GM21390 (cell line): ENCODE results near the gene RSRC1.
"Not testable (repeated sequence)": the region's sequence is repeated elsewhere in the genome, so short reads cannot be mapped to it uniquely, and the experiment has no call there.

Experiments used
- ATAC-seq: cut with Tn5 transposase; IDR thresholded peaks from one replicate; pipeline ENCODE4 v1.9.1; 2021; ENCODE audit not compliant: unreplicated experiment

The RSRC1 gene

DNA sequence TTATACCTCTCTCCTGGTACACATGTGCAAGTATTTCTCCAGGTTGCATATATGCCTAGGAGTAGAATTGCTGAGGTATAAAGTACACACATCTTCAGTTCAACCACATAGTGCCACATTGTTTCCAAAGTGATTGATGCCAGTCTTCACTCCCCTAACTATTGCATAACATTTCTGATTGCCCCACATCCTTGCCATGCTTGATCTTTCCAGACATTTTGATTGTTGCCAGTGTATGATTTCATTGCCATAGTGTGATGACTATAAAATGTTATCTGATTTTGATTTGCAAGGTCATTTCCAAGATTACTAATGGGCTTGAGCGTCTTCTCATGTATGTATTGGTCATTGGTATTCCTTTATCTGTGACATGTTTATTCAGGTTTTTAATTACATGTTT lies 400.0 kb downstream of the RSRC1 start:
- no peak for ATAC-seq

DNA sequence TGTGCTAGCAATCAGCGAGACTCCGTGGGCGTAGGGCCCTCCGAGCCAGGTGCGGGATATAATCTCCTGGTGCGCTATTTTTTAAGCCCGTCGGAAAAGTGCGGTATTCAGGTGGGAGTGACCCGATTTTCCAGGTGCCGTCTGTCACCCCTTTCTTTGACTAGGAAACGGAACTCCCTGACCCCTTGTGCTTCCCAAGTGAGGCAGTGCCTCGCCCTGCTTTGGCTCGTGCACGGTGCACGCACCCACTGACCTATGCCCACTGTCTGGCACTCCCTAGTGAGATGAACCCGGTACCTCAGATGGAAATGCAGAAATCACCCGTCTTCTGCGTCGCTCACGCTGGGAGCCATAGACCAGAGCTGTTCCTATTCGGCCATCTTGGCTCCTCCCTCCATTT lies 406.8 kb downstream of the RSRC1 start:
- not testable (repeated sequence) for ATAC-seq

GRCh38 chr3:158519776-158520175 lies 409.9 kb downstream of the RSRC1 start:
- ATAC-seq, result no peak

GRCh38 chr3:158520433-158520832 lies 410.5 kb downstream of the RSRC1 start:
- no peak for ATAC-seq

- no peak for ATAC-seq
Observed at GRCh38 chr3:158522221-158523136, 412.6 kb downstream of the RSRC1 start.

- ATAC-seq, result no peak
Observed at GRCh38 chr3:158528076-158528674, 418.3 kb downstream of the RSRC1 start.

- no peak for ATAC-seq
Observed at GRCh38 chr3:158531334-158531733, 421.4 kb downstream of the RSRC1 start.

GRCh38 chr3:158532099-158532734 lies 422.3 kb downstream of the RSRC1 start:
- no peak for ATAC-seq

GRCh38 chr3:158535918-158536317 lies 426.0 kb downstream of the RSRC1 start:
- ATAC-seq, result no peak

- no peak for ATAC-seq
Observed at GRCh38 chr3:158539414-158540014, 429.6 kb downstream of the RSRC1 start.

DNA sequence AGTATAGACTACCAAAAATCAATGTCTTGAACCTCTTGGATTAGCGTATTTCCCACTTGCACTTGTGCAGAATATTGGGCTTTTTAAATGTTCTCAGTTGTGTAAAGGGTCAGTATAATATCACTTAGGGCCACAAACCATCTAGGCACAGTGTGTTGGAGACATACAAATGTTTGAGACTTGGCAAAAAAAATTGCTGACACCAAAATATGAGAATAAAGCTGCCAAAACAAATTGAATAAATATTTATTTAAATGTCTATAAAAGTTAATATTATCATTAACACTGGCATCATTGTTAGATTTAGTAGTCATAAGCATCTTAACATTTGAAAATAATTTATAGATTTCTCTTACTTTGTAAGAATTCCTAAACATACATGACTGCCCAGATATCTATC lies 430.2 kb downstream of the RSRC1 start:
- ATAC-seq, result no peak

DNA sequence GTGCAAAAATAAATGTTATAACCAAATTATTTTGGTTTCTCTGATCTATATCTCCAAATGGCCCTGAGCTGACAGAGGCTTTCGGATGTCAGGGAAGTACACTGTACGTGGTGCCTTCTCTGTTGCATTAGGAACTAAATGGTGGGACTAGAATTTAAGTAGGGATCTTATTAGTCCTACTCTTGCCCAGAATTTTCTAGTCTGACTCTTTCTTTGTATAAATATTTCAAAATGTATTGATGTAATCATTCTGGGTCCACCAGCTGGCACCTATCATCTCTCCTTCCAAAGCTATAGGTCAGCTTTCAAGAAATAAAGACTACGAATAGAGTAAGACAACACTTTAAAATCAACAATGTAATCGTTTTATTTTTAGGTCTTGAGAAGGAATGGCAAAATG lies 438.8 kb downstream of the RSRC1 start:
- no peak for ATAC-seq

GRCh38 chr3:158549938-158550337 lies 440.0 kb downstream of the RSRC1 start:
- not testable (repeated sequence) for ATAC-seq

- no peak for ATAC-seq
Observed at GRCh38 chr3:158552124-158552523, 442.2 kb downstream of the RSRC1 start.

GRCh38 chr3:158559504-158559903 lies 449.6 kb downstream of the RSRC1 start:
- ATAC-seq, result no peak

DNA sequence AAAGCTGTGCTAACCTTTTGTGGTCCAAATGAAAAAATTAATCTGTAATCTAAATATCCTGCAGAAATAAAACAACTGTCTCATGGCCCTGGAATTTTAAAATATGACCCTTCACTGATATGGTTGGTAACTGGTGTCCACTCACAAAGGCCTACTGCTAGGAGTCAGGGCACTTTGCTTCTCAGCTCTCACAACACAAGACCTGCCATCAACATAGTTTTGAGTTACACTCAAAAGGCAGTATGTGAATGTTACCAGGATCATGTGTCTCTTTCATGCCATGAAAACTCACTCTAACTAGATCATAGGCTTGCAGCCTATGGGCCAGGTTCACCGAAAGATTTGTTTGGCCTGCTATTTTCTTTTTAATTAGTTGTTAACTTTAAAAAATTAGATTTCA lies 451.1 kb downstream of the RSRC1 start:
- no peak for ATAC-seq

- ATAC-seq, result no peak
Observed at GRCh38 chr3:158562674-158563073, 452.8 kb downstream of the RSRC1 start.

DNA sequence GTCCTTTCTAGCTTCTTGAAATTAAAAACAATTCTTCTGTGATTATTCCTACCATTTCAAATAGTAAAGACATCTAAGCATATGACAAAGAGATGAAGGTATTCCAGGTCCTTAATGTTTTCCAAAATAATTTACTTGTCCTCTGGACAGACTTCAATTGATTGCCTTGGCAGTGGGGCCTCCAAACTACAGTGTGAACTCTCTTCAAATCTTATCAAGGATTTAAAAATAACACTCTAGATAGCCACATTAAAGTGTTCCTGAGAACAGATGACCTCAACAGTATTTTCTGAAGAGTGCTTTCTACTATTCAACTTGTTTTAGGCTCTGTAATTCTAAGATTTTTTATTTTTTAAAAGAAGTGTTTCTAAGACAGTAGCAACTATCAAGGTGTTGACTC lies 453.2 kb downstream of the RSRC1 start:
- no peak for ATAC-seq

- no peak for ATAC-seq
Observed at GRCh38 chr3:158565076-158565475, 455.2 kb downstream of the RSRC1 start.

DNA sequence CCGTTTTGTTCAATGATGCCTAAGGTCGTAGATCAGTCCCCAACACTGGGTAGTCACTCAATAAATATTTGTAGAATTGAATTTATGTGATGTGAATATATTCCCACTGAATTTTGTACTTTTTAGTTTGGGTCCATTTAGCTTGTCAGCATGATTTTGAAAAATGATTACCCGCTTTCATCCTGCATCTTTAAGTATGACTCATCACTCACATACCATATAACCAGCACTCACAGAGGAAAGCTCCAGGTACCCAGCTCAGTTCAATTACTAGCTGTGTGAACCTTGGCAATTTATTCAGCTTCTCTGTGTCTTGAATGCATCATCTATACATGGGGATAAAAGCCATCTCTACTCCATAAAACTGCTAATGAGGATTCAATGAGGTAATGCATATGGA lies 458.9 kb downstream of the RSRC1 start:
- no peak for ATAC-seq

DNA sequence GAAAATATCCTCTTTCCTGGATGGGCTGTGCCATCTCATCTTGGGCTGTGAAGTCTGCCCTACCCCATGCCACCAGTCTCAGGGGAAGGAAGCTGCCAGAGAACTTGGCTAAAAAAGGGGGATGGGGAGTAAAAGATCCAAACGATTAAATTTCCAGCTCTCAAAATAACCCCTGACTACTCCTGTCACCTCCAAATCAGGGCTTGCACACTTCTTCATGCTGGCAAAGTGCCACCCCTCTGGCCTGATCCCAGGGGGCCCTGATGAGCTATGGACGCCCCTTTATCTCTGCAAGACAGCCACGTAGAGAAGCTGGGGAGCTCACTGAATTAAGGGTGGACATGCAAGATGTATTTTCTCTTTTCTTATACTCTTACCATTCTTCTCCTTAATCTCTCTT lies 459.9 kb downstream of the RSRC1 start:
- ATAC-seq, result no peak
